Endothelial cell of umbilical vein (primary cell): Measurements from ENCODE around the gene BCL7A. TPM values are rescaled to one million over a fixed set of nuclear protein-coding genes. Genes with fewer than 3 reads are reported as not detected.

Experiments
- BruUV-seq: library from RNA; stranded (reverse); fragments of 400-500 nt; replicated peaks from 2 replicates; lab custom pipeline; 2021; lab: Mats Ljungman, UMichigan
- CTCF ChIA-PET: fragments of 300-600, 350-600 bp; sonication (Branson Sonifier 250); formaldehyde crosslinking; loops from one replicate; lab custom pipeline; 2021; ENCODE audit warnings: antibody characterized with exemption, inconsistent platforms; lab: Charles Lee
- POLR2A ChIA-PET: fragments of 300-600, 350-600 bp; sonication (Branson Sonifier 250); formaldehyde crosslinking; loops from one replicate; lab custom pipeline; 2021; ENCODE audit warnings: antibody characterized with exemption, inconsistent platforms; lab: Charles Lee
- DNase-seq: peaks from one replicate; pipeline ENCODE4 v3.0.0-alpha.2; 2011; ENCODE audit warnings: low read depth, low spot score
- FAIRE-seq: peaks from 2 replicates; lab custom pipeline; 2011; peaks lifted over from hg19 to GRCh38; lab: Jason Lieb, UNC
- H2AFZ ChIP-seq: 2 replicates; pipeline ENCODE4 v1.6.0; 2012; ENCODE audit warnings: low read depth, low read length, control low read depth, inconsistent platforms
- H3K27ac ChIP-seq: 2 replicates; pipeline ENCODE4 v1.5.1; 2011; ENCODE audit warnings: low read depth, mild to moderate bottlenecking, control low read depth, low read length, moderate library complexity; ENCODE audit not compliant: insufficient read depth
- H3K27me3 ChIP-seq, 2 experiments: 2 replicates each; pipeline versions ENCODE4 v1.6.0 to v1.6.1; 2011; ENCODE audit warnings: low read length in 2 of 2, mixed read lengths in 1 of 2; ENCODE audit not compliant: control insufficient read depth in 2 of 2, insufficient read depth in 2 of 2
- H3K36me3 ChIP-seq, 2 experiments: 2 replicates in 1 of 2; 3 replicates in 1 of 2; pipeline ENCODE4 v1.5.1; 2011; ENCODE audit warnings: low read length in 2 of 2, mild to moderate bottlenecking in 1 of 2, moderate library complexity in 1 of 2; ENCODE audit not compliant: control insufficient read depth in 2 of 2, insufficient read depth in 2 of 2; ENCODE audit errors: extremely low read depth in 1 of 2
- H3K4me1 ChIP-seq: 3 replicates; pipeline ENCODE4 v1.5.1; 2011; ENCODE audit warnings: mild to moderate bottlenecking, low read length; ENCODE audit not compliant: control insufficient read depth, insufficient read depth; ENCODE audit errors: extremely low read depth
- H3K4me2 ChIP-seq: 2 replicates; pipeline ENCODE4 v1.6.1; 2011; ENCODE audit warnings: low read length, control low read depth, mixed read lengths; ENCODE audit not compliant: insufficient read depth
- H3K4me3 ChIP-seq, 3 experiments: fragments of 200-600 bp in 1 of 3; sonication (generic), shearing (Covaris generic) in 1 of 3; replicated peaks in 1 of 3; 2 replicates each; pipeline ENCODE4 v1.5.1; 2011 to 2016; ENCODE audit warnings: control low read depth in 3 of 3, low read length in 3 of 3, mild to moderate bottlenecking in 2 of 3, inconsistent platforms in 1 of 3, low read depth in 1 of 3, moderate library complexity in 1 of 3; ENCODE audit not compliant: insufficient read depth in 1 of 3
- H3K79me2 ChIP-seq: 2 replicates; pipeline ENCODE4 v1.6.0; 2012; ENCODE audit warnings: low read length, inconsistent platforms; ENCODE audit not compliant: control insufficient read depth, insufficient read depth
- H3K9ac ChIP-seq: replicated peaks from 2 replicates; pipeline ENCODE3; 2011; ENCODE audit warnings: low read length, control low read depth; ENCODE audit not compliant: insufficient read depth; ENCODE audit errors: extremely low read depth
- H3K9me1 ChIP-seq: replicated peaks from 3 replicates; pipeline ENCODE4 v1.6.0; 2011; ENCODE audit warnings: mild to moderate bottlenecking, low read length; ENCODE audit not compliant: control insufficient read depth, insufficient read depth; ENCODE audit errors: extremely low read depth
- H3K9me3 ChIP-seq: replicated peaks from 2 replicates; pipeline ENCODE4 v1.5.1; 2012; ENCODE audit warnings: low read length, inconsistent platforms; ENCODE audit not compliant: control insufficient read depth, insufficient read depth
- H4K20me1 ChIP-seq: replicated peaks from 2 replicates; pipeline ENCODE3; 2011; ENCODE audit warnings: mild to moderate bottlenecking, low read length; ENCODE audit not compliant: control insufficient read depth, insufficient read depth; ENCODE audit errors: extremely low read depth
- EZH2 ChIP-seq: IDR thresholded peaks from 2 replicates; pipeline ENCODE4 v1.6.1; 2012; ENCODE audit warnings: borderline replicate concordance, low read depth, mild to moderate bottlenecking, moderate library complexity, low read length, inconsistent platforms; ENCODE audit not compliant: severe bottlenecking
- FOS ChIP-seq: IDR thresholded peaks from 2 replicates; pipeline ENCODE4 v1.6.1; 2011; ENCODE audit warnings: mild to moderate bottlenecking, low read length, moderate library complexity, borderline replicate concordance; ENCODE audit not compliant: insufficient read depth
- GATA2 ChIP-seq: IDR thresholded peaks from 2 replicates; pipeline ENCODE4 v1.7.0; 2011; ENCODE audit warnings: low read depth, mild to moderate bottlenecking, moderate library complexity, mixed read lengths, low read length; ENCODE audit not compliant: insufficient read length, insufficient read depth
- JUN ChIP-seq: IDR thresholded peaks from 2 replicates; pipeline ENCODE4 v1.6.1; 2011; ENCODE audit warnings: borderline replicate concordance, low read depth; ENCODE audit not compliant: insufficient read length, insufficient read depth
- MYC ChIP-seq: IDR thresholded peaks from one replicate; pipeline ENCODE4 v1.6.1; 2011; ENCODE audit warnings: mild to moderate bottlenecking, low read depth, low read length
- POLR2A ChIP-seq: IDR thresholded peaks from 2 replicates; pipeline ENCODE4 v1.6.1; 2012; ENCODE audit warnings: low read depth, mild to moderate bottlenecking, control low read depth, low read length
- POLR2AphosphoS5 ChIP-seq: IDR thresholded peaks from 2 replicates; pipeline ENCODE4 v1.6.1; 2012; ENCODE audit warnings: low read depth, mild to moderate bottlenecking, control low read depth, low read length, moderate library complexity; ENCODE audit not compliant: insufficient read depth
- dilution Hi-C: fragments of 300-500 bp; cut with MboI; formaldehyde crosslinking; loops from one replicate; pipeline ENCODE4 v1.15.0; 2019; ENCODE audit warnings: low sequenced_read_pairs; ENCODE audit not compliant: extremely low pct_ligation_motif_present
- intact Hi-C: fragments of 100-400 bp; cut with micrococcal nuclease; formaldehyde crosslinking; loops from one replicate; pipeline ENCODE4 v1.10.0; 2022
- polyA plus RNA-seq, 4 experiments: library from polyadenylated mRNA; depleted of rRNA in 3 of 4; stranded (reverse) in 3 of 4; unstranded in 1 of 4; fragments of >200 nt; gene quantifications; 2 replicates each; pipeline versions ENCODE4 v1.2.1 to v1.2.3, GENCODE V29; 2011 to 2012; ENCODE audit warnings: missing spikeins in 1 of 4
- total RNA-seq: library from RNA; stranded (reverse); gene quantifications from 2 replicates; pipeline ENCODE4 v1.2.3, GENCODE V29; 2021
- TF ChIP-seq, protein P1 (sequence below), 2 donors: IDR thresholded peaks; 1 replicate in 1 of 2; 2 replicates in 1 of 2; pipeline ENCODE4 v1.5.1; 2011; ENCODE audit warnings: low read length in 2 of 2, mild to moderate bottlenecking in 2 of 2, moderate library complexity in 2 of 2, control low read depth in 1 of 2, inconsistent platforms in 1 of 2, low read depth in 1 of 2; ENCODE audit not compliant: insufficient read depth in 1 of 2; ENCODE audit errors: extremely low read depth in 1 of 2
- TF ChIP-seq, protein P2 (sequence below): IDR thresholded peaks from 2 replicates; pipeline ENCODE4 v1.6.1; 2011; ENCODE audit not compliant: insufficient read depth, insufficient read length

The BCL7A gene
- total and polyA plus RNA-seq, 2 donors (not counting 3 experiments of a cell fraction or from before 2014, with no cell fraction given), result 9.7 to 11.1 TPM

- no peaks in the 10 kb centered on the region for H3K36me3 ChIP-seq
These were observed 80.6 kb downstream of the BCL7A start for GRCh38 chr12:122102331-122102730.

GRCh38 chr12:122104844-122105243 is 83.2 kb downstream of the BCL7A start:
- peaks cover 12% of the 10 kb centered on the region for H3K4me1 ChIP-seq
- H3K4me2 ChIP-seq, result no peak overlapping the region
- H3K27ac ChIP-seq, result no peak overlapping the region
- no peak overlapping the region for H3K9ac ChIP-seq
- peaks cover 60% of the 10 kb centered on the region for H3K79me2 ChIP-seq
- H2AFZ ChIP-seq, result no peak overlapping the region
- BruUV-seq, result no TSS peak
- DNase-seq (no peak), FAIRE-seq (no peak)
- dilution Hi-C loops (no loop called here), intact Hi-C loops (loop anchor here (5.0 kb wide), 1 partner anchor 43 kb away; no protein-coding TSS in a partner anchor)
- TF ChIP-seq FOS, result no peak
- TF ChIP-seq, protein P1, sequence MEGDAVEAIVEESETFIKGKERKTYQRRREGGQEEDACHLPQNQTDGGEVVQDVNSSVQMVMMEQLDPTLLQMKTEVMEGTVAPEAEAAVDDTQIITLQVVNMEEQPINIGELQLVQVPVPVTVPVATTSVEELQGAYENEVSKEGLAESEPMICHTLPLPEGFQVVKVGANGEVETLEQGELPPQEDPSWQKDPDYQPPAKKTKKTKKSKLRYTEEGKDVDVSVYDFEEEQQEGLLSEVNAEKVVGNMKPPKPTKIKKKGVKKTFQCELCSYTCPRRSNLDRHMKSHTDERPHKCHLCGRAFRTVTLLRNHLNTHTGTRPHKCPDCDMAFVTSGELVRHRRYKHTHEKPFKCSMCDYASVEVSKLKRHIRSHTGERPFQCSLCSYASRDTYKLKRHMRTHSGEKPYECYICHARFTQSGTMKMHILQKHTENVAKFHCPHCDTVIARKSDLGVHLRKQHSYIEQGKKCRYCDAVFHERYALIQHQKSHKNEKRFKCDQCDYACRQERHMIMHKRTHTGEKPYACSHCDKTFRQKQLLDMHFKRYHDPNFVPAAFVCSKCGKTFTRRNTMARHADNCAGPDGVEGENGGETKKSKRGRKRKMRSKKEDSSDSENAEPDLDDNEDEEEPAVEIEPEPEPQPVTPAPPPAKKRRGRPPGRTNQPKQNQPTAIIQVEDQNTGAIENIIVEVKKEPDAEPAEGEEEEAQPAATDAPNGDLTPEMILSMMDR (IDR thresholded peaks at IDR 0.05; ENCODE audit: extremely low read depth in 1 of 2, insufficient read depth in 1 of 2, low read depth in 1 of 2, low read length in 2 of 2), result no peak
- no peak for TF ChIP-seq JUN
- no peak for TF ChIP-seq GATA2
- TF ChIP-seq, protein P2, sequence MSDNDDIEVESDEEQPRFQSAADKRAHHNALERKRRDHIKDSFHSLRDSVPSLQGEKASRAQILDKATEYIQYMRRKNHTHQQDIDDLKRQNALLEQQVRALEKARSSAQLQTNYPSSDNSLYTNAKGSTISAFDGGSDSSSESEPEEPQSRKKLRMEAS, result no peak
- no peak for TF ChIP-seq POLR2AphosphoS5
- TF ChIP-seq MYC, result no peak
- TF ChIP-seq POLR2A, result no peak
- no peak for TF ChIP-seq EZH2
- no peaks in the 10 kb centered on the region for H3K9me3 ChIP-seq
- H3K9me1 ChIP-seq, result no peaks in the 10 kb centered on the region
- H3K4me3 ChIP-seq, result no peak overlapping the region
- no peaks in the 10 kb centered on the region for H3K36me3 ChIP-seq
- CTCF ChIA-PET, result interaction anchor here (1.4 kb wide), 1 partner anchor 26 kb away, joined by 3 read pairs; no protein-coding TSS in a partner anchor
- no peaks in the 10 kb centered on the region for H4K20me1 ChIP-seq
- POLR2A ChIA-PET, result no interaction called here
- H3K27me3 ChIP-seq, result no peaks in the 10 kb centered on the region

More at GRCh38 chr12:122102331-122102730, 80.6 kb downstream of the BCL7A start:
- dilution Hi-C loops, result no loop called here
- intact Hi-C loops, result no loop called here
- Histone ChIP-seq H3K9me3 (no peaks in the 10 kb centered on the region), H3K79me2 (peaks cover 66% of the 10 kb centered on the region), H3K9me1 (no peaks in the 10 kb centered on the region), H3K4me3 (no peak overlapping the region), H4K20me1 (no peaks in the 10 kb centered on the region), H3K27ac (no peak overlapping the region), H3K4me1 (peaks cover 20% of the 10 kb centered on the region), H3K4me2 (no peak overlapping the region), H3K27me3 (no peaks in the 10 kb centered on the region), H2AFZ (no peak overlapping the region), H3K9ac (no peak overlapping the region)
- no TSS peak for BruUV-seq
- FAIRE-seq (no peak), DNase-seq (no peak)
- CTCF ChIA-PET, result no interaction called here
- POLR2A ChIA-PET, result no interaction called here
- TF ChIP-seq, protein P1 (IDR thresholded peaks at IDR 0.05; ENCODE audit: extremely low read depth in 1 of 2, insufficient read depth in 1 of 2, low read depth in 1 of 2, low read length in 2 of 2), result no peak
